GM18858 (cell line): ENCODE results near the gene BCAS3.

Experiments
- ATAC-seq: cut with Tn5 transposase; IDR thresholded peaks from one replicate; pipeline ENCODE4 v1.9.1; 2021; ENCODE audit not compliant: unreplicated experiment

The BCAS3 gene

GRCh38 chr17:61326330-61326729 lies 648.7 kb downstream of the BCAS3 start:
- ATAC-seq: no peak

- ATAC-seq: no peak
These were observed 650.7 kb downstream of the BCAS3 start for GRCh38 chr17:61328351-61328750.

GRCh38 chr17:61330174-61331150 lies 652.8 kb downstream of the BCAS3 start:
- ATAC-seq: no peak

GRCh38 chr17:61331178-61331577 lies 653.5 kb downstream of the BCAS3 start:
- no peak for ATAC-seq

DNA sequence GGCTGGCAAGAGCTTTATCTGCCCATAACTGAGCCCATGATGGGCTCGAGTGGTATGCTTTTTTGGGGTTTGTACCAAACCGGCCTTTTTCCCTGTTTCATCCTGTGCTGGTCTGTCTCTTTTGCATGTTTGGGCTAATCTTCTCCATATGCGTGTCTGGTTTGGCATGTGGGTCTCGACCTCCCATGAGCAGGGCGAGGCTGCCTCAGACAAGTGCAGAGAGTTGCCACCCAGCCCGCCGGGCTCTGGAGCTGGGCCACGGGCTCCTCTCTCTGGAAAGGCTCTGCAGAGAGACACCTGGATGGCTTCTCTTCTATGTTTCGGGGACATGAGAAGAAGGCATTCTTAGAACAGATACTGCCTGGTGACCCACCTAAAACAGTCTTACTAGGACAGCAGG lies 654.2 kb downstream of the BCAS3 start:
- no peak for ATAC-seq

GRCh38 chr17:61333136-61333535 lies 655.5 kb downstream of the BCAS3 start:
- ATAC-seq: no peak

DNA sequence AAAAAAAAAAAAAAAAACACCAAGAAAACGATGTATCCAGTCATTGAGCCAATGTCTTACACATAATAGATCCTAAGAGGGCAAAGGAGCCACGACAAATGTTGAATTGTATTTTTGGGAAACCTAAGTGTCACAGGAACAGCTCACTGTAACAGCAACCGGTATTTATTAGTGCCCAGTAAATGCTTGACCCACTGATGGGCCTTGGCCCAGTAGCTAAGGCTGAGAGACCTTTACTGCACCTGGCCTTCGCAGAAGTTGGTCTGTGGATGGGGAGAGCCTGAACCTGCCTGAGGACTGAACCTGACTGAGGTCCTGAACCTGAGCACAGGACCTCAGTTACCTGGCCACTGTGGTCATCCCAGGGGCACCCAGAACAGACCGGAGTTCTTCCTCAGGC lies 657.0 kb downstream of the BCAS3 start:
- ATAC-seq: no peak

DNA sequence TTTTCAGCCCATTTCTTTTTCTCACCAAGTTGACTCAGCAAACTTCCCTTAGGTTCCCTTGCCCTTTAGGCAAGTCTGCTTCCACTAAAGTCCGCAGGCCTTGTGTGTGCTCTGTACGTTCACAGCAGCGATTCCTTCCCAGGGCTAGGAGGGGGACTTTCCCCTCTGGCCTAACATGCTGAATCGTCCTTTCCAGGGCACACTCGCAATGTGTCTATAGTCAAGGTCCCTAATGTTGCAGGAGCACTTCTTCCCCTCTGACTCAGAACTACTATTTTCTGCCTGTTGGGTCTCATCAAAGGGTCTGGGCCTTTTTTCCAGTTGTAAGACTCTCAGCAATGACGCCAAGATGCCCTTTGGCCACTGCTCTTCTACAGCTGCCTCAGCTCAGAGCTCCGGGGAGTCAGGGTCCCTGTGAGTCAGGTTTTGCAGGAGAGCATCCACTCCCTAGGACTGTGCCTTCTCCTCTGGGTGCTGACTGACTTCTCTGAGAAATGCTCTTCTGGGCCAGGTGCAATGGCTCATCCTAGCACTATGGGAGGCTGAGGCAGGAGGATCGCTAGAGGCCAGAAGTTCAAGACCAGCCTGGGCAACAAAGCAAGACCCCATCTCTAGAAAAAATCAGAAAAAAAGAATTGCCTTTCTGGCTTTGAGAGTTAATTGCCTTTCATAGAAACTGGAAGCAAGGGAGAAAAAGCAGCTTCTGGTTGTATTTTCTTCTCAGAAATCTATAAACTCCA lies 657.6 kb downstream of the BCAS3 start:
- ATAC-seq: no peak

GRCh38 chr17:61335845-61336655 lies 658.4 kb downstream of the BCAS3 start:
- ATAC-seq: no peak

- ATAC-seq: no peak
These were observed 659.6 kb downstream of the BCAS3 start for GRCh38 chr17:61337290-61337689.

- ATAC-seq: no peak
These were observed 660.5 kb downstream of the BCAS3 start for GRCh38 chr17:61338000-61338798.

DNA sequence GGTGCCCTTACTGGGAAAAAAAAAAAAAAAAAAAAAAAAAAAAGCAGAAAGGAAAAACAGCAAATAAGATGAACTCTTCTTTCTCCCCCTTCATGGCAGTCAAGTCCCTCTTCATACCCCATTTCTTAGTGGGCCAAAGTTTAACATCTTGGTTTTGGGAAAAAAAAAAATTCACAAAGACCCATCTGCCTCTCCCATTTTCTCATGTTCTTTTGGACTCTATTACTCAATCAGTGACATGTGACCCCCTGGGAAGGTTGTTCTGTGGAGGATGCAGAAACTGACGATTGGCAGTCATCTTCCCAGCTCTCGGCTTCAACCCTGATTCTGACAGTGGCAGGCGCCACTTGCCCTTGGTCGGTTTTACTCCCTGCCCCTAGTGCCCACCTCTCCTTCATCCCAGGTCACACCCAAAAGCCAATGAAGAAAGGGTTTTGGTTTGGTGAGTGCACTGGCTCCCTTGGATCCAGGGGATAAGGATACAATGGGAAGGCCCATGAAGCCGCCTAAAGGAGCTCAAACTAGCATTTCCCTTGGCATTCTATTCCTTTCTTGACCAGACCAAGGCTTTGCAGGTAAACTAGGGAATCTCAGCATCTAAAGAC lies 661.3 kb downstream of the BCAS3 start:
- no peak for ATAC-seq

DNA sequence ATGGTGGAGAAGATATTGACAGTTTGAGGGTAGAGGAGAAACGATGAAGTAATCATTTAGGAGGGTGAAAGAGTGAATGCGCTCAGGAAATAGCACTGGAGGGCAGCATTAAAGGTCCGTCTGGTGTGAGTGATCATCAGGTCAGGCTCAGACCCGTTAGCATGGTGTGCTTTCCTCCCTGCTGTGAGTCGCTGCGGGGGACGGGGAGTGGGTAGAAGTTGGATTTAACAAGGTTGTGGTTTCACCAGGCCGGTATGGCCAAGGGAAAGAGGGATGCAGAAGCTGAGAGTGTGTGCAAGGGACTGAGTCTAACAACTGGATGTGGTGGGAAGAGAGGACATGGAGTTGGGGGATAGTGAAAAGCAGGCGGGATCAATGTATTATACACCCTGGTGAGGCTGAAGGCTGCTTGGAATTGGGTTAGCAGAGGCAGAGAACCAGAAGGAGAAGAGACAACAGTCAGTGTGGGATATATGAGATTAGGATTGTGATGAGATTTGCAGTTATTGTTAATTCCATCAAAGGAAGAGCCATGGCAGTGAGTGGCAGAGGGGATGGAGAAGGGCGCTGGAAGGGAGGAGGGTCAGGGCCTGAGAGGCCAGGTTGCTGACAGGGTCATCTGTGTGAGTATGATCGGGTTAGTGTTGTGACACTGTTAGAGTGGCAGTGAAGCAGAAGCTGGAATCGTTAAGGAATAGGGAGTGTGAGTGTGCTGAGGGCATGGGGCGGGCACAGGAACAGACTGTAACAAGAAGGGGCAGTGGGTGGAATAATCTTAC lies 663.0 kb downstream of the BCAS3 start:
- ATAC-seq: no peak

DNA sequence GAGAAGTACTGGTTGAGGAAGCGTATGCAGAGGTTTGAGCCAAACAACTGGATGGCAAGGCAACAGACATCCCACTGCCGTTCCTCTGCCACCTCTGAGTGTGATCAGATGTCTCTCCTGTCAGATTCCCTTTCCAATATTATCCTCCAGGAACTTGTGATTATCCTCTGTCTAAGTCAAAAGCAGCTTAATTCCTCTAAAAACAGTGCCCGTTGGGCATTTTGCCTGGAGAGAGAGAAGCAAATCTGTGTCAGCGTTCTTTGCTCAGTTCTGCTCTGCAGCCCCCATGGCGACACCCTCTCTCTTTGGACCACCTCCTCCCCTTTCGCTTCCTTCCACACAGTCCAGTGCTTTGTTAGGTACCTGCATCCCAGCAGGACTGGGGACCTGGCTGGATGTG lies 665.9 kb downstream of the BCAS3 start:
- no peak for ATAC-seq

DNA sequence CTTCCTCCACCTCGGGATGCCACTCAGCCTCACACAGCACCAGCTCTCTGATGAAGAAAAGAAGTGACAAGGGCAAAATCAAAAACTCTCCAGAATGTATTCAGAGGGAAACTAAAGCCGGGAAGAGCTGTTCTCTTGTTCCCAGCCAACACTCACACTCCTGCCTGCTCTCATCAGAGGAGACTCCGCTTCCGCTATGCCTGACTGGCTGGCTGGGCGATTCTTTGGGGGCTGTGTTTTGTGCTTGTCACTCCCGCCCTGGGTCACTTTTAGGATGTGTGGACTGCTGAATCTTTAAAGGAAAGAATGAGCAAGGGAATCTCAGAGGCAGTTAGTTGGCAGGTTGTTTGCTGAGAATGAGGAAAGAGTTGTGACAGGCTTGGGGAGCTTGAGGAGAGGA lies 667.4 kb downstream of the BCAS3 start:
- no peak for ATAC-seq

DNA sequence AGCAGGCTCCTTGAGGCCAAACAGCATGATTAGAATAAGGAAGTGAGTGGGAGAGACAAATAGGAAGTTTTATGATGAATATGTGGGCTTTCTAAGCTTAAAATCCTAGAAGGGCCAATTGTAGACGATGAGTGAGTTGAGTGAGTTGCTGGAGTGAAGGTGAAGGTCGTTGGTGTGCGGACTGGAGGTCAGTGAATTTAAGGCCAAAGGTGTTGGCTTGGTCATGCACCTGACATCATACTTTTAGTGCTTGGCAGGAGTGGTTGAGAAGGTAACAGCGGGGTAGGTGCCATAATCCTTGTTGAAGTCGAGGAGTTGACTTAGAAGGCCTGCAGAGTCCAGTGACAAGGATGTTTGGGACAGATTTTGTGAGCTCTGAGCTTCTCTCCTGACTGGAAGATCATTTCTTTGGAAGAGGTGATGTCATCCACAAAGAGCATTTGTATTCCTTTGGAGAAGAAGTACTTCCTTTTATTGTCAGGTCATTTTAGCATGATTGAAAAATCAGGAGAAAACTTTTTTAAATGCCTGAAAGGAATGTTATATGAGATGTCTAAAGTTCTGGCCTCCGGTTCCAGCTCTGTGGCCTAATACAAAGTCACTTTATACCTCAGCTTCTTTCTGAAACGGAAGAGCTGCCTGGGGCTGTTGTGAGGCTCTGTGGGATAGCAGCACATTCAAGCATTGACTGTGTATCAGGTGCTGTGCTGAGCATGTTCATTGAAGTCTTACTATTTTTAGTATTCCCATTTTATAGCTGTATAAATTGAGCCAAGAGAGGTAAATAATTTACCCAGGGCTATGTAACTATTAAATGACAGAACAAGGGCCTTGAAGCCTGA lies 668.4 kb downstream of the BCAS3 start:
- ATAC-seq: no peak

DNA sequence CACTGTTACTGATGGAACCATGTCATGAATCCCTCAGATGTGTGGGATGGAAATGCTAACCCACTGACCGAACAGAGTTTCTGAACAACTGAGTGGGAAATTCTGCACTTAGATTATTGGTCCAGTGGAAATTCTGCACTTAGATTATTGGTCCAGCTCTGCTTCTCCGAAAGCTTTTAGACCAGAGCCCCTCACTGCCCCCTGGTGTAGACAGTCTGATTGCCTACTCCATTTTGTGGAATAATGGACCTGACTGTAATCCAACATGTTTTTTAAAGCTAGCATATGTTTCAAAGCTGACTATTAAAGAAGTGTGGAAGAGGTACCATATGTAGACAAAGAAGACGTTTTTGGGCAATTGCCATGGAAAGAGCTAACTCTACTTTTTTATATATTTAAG lies 671.7 kb downstream of the BCAS3 start:
- ATAC-seq: no peak

DNA sequence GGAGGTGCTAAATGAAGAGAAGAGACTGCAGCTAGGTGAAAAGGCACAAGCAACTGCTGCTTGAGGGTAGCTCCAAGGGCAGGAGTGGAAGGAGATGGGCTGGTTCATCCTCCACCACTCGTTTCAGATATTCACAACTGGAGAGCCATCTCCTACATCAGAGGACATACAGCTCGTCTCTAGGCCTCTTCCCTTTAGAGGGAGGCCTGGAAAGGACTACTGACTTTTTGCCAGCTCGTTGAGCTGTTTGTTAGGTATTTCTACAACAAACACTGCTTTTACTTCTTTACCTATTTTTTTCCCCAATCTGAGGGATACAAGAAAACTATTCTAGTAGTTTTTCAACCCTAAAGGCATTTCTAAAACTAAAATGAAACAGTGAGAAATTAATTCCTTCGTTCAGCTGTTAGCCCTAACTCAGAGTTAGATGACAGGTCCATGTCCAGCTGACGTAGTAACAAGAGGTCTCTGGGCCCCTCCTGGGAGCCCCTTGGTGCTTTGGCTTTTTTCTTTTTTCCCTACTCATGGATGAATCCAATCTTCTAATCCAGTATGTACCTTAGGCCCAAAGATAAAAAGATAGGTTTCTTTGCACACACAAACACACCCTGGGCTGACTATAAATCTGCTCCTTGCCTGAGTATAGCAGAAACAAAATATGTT lies 674.2 kb downstream of the BCAS3 start:
- ATAC-seq: no peak
